H9 (cell line): ENCODE measurements around the gene FBXL13. TPM values are rescaled to one million over a fixed set of nuclear protein-coding genes. Genes with fewer than 3 reads are reported as not detected.
"Not testable (repeated sequence)": the region's sequence is repeated elsewhere in the genome, so short reads cannot be mapped to it uniquely, and the experiment has no call there.

ENCODE experiments used
- DNase-seq: peaks from one replicate; pipeline ENCODE4 v3.0.0-alpha.2; 2017
- H2AFZ ChIP-seq: one replicate; pipeline ENCODE4 v1.6.1; 2013; ENCODE audit warnings: mild to moderate bottlenecking, low read length, control low read depth, moderate library complexity
- H2AK5ac ChIP-seq: 2 replicates; pipeline ENCODE4 v1.6.1; 2013; ENCODE audit warnings: low read length, control low read depth, mixed read lengths; ENCODE audit not compliant: insufficient read length
- H2BK120ac ChIP-seq: one replicate; pipeline ENCODE4 v1.6.1; 2013; ENCODE audit warnings: low read depth, mild to moderate bottlenecking, low read length, control low read depth, inconsistent platforms; ENCODE audit not compliant: poor library complexity, severe bottlenecking
- H2BK12ac ChIP-seq: 2 replicates; pipeline ENCODE4 v1.6.1; 2013; ENCODE audit warnings: low read length, control low read depth, mixed read lengths, low read depth; ENCODE audit not compliant: insufficient read length
- H2BK15ac ChIP-seq: 2 replicates; pipeline ENCODE4 v1.6.1; 2013; ENCODE audit warnings: low read depth, low read length, control low read depth
- H2BK20ac ChIP-seq: one replicate; pipeline ENCODE4 v1.6.1; 2013; ENCODE audit warnings: low read depth, mild to moderate bottlenecking, low read length, control low read depth, inconsistent platforms; ENCODE audit not compliant: poor library complexity, severe bottlenecking
- H2BK5ac ChIP-seq: 2 replicates; pipeline ENCODE4 v1.6.1; 2013; ENCODE audit warnings: low read length, control low read depth, mixed read lengths; ENCODE audit not compliant: insufficient read length
- H3K14ac ChIP-seq: 2 replicates; pipeline ENCODE4 v1.6.1; 2013; ENCODE audit warnings: low read length, control low read depth; ENCODE audit not compliant: insufficient read depth
- H3K18ac ChIP-seq: 2 replicates; pipeline ENCODE4 v1.6.1; 2013; ENCODE audit warnings: low read depth, mild to moderate bottlenecking, mixed read lengths, low read length, control low read depth; ENCODE audit not compliant: insufficient read length
- H3K23ac ChIP-seq: 2 replicates; pipeline ENCODE4 v1.6.1; 2013; ENCODE audit warnings: low read length, control low read depth, mixed read lengths, low read depth; ENCODE audit not compliant: insufficient read length
- H3K23me2 ChIP-seq: 2 replicates; pipeline ENCODE4 v1.6.1; 2013; ENCODE audit warnings: low read depth, mild to moderate bottlenecking, mixed read lengths, low read length, control low read depth; ENCODE audit not compliant: insufficient read length, poor library complexity, severe bottlenecking
- H3K27ac ChIP-seq: 2 replicates; pipeline ENCODE4 v1.5.1; 2013; ENCODE audit warnings: low read length, control low read depth, mixed read lengths, low read depth; ENCODE audit not compliant: insufficient read length
- H3K27me3 ChIP-seq: 2 replicates; pipeline ENCODE4 v1.6.1; 2013; ENCODE audit warnings: low read length, control low read depth, inconsistent platforms; ENCODE audit not compliant: insufficient read depth
- H3K4ac ChIP-seq: 2 replicates; pipeline ENCODE4 v1.6.1; 2013; ENCODE audit warnings: low read depth, mild to moderate bottlenecking, control low read depth, inconsistent platforms, low read length, moderate library complexity
- H3K4me1 ChIP-seq: 2 replicates; pipeline ENCODE4 v1.6.1; 2013; ENCODE audit warnings: low read length, control low read depth, inconsistent platforms; ENCODE audit not compliant: insufficient read depth
- H3K4me2 ChIP-seq: 2 replicates; pipeline ENCODE4 v1.6.1; 2013; ENCODE audit warnings: low read length, control low read depth, mixed read lengths; ENCODE audit not compliant: insufficient read length, insufficient read depth
- H3K56ac ChIP-seq: 2 replicates; pipeline ENCODE4 v1.6.1; 2013; ENCODE audit warnings: low read depth, mild to moderate bottlenecking, mixed read lengths, low read length, control low read depth; ENCODE audit not compliant: insufficient read length
- H3K79me1 ChIP-seq: 2 replicates; pipeline ENCODE4 v1.6.1; 2013; ENCODE audit warnings: low read depth, mild to moderate bottlenecking, moderate library complexity, low read length, control low read depth, inconsistent platforms; ENCODE audit not compliant: insufficient read depth, poor library complexity, severe bottlenecking
- H3K79me2 ChIP-seq: 2 replicates; pipeline ENCODE4 v1.6.1; 2013; ENCODE audit warnings: low read length, control low read depth, inconsistent platforms; ENCODE audit not compliant: insufficient read depth
- H3K9ac ChIP-seq: 2 replicates; pipeline ENCODE4 v1.6.1; 2013; ENCODE audit warnings: low read length, control low read depth, mixed read lengths; ENCODE audit not compliant: insufficient read length; ENCODE audit errors: extremely low read depth
- H3K9me3 ChIP-seq: one replicate; pipeline ENCODE4 v1.6.1; 2013; ENCODE audit warnings: low read depth, low read length, inconsistent platforms; ENCODE audit not compliant: control insufficient read depth
- H3T11ph ChIP-seq: one replicate; pipeline ENCODE4 v1.6.1; 2013; ENCODE audit warnings: mild to moderate bottlenecking, low read length, control low read depth, inconsistent platforms
- H4K20me1 ChIP-seq: one replicate; pipeline ENCODE4 v1.6.1; 2013; ENCODE audit not compliant: control insufficient read depth, insufficient read length, insufficient read depth
- H4K5ac ChIP-seq: 2 replicates; pipeline ENCODE4 v1.6.1; 2013; ENCODE audit warnings: low read depth, mild to moderate bottlenecking, mixed read lengths, low read length, control low read depth; ENCODE audit not compliant: insufficient read length
- H4K8ac ChIP-seq: replicated peaks from 2 replicates; pipeline ENCODE4 v1.6.1; 2013; ENCODE audit warnings: low read length, control low read depth, mixed read lengths, low read depth; ENCODE audit not compliant: insufficient read length
- H4K91ac ChIP-seq: 2 replicates; pipeline ENCODE4 v1.6.1; 2013; ENCODE audit warnings: low read depth, mild to moderate bottlenecking, moderate library complexity, mixed read lengths, low read length, control low read depth; ENCODE audit not compliant: insufficient read length
- H3K27ac Mint-ChIP-seq, 3 experiments: 2 replicates in 2 of 3; 3 replicates in 1 of 3; pipeline ENCODE4 v1.8.0; 2020 to 2021; ENCODE audit warnings: mixed read lengths in 3 of 3, mild to moderate bottlenecking in 1 of 3, moderate library complexity in 1 of 3
- H3K27me3 Mint-ChIP-seq: 2 replicates; pipeline ENCODE4 v1.8.0; 2021; ENCODE audit warnings: low read depth, mild to moderate bottlenecking, moderate library complexity, mixed read lengths
- H3K36me3 Mint-ChIP-seq, 3 experiments: 2 replicates in 2 of 3; 3 replicates in 1 of 3; pipeline ENCODE4 v1.8.0; 2020 to 2021; ENCODE audit warnings: low read depth in 3 of 3, mixed read lengths in 3 of 3; ENCODE audit not compliant: insufficient read depth in 1 of 3
- H3K4me1 Mint-ChIP-seq, 2 experiments: 2 replicates each; pipeline ENCODE4 v1.8.0; 2020; ENCODE audit warnings: mixed read lengths in 2 of 2
- H3K4me3 Mint-ChIP-seq, 2 experiments: 2 replicates in 1 of 2; 3 replicates in 1 of 2; pipeline ENCODE4 v1.8.0; 2020 to 2021; ENCODE audit warnings: mild to moderate bottlenecking in 2 of 2, mixed read lengths in 2 of 2, moderate library complexity in 1 of 2
- H3K9me3 Mint-ChIP-seq, 2 experiments: 2 replicates in 1 of 2; 3 replicates in 1 of 2; pipeline ENCODE4 v1.8.0; 2020; ENCODE audit warnings: mild to moderate bottlenecking in 2 of 2, mixed read lengths in 2 of 2, moderate library complexity in 1 of 2
- WGBS: extraction: QIAGEN DNeasy Blood & Tissue Kit; methylation state at CpG from one replicate; pipeline ENCODE4 v1.1.7; 2013; ENCODE audit warnings: missing lambda C conversion rate, low lambda C conversion rate, mixed read lengths; ENCODE audit not compliant: insufficient read length; ENCODE audit errors: extremely low coverage; 5-methylcytosine and 5-hydroxymethylcytosine counted together
- total RNA-seq: library from RNA; stranded (reverse); gene quantifications from 2 replicates; pipeline ENCODE4 v1.2.1, GENCODE V29; 2021
- TF ChIP-seq, protein P1 (sequence below): fragments of 200-600 bp; sonication (generic); conservative IDR thresholded peaks from 3 replicates; pipeline ENCODE4 v1.8.0; 2021; ENCODE audit warnings: antibody characterized with exemption, mild to moderate bottlenecking

Gene FBXL13
- total RNA-seq, 1 experiment from 2014 or later = 4.4 TPM

DNA sequence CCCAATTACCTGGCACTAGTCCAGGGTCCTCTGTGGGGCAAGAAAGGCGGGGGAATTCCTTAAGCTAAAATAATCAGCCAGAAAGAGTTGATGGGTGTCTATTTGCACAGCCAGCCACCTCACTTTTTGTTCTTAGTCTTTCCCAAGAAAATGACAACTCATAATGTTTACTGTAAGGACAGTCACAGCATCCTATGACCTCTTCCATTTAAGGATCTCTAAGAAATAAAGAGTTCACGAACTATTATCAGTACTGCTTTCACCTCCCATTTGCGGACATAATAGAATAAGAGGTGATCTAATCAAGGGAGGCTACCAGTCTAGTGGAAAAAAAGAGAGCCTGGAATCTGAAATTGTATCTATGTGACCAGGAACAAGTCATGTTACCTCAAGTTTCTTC is 234.2 kb downstream of the FBXL13 start:
- H2BK5ac ChIP-seq = no peak overlapping the region
- H4K8ac ChIP-seq = no peak overlapping the region
- no peak overlapping the region for H2BK20ac ChIP-seq
- H2BK120ac ChIP-seq = no peak overlapping the region
- no peaks in the 10 kb centered on the region for H4K20me1 ChIP-seq
- H3K79me1 ChIP-seq = no peaks in the 10 kb centered on the region
- no peak overlapping the region for H3K14ac ChIP-seq
- no peak for DNase-seq
- H3K4me1 ChIP-seq = no peaks in the 10 kb centered on the region
- no peak overlapping the region for H4K91ac ChIP-seq
- no peak overlapping the region for H2AFZ ChIP-seq
- Mint-ChIP-seq H3K4me3 (no peak overlapping the region), H3K4me1 (no peaks in the 10 kb centered on the region), H3K9me3 (no peaks in the 10 kb centered on the region), H3K27me3 (no peaks in the 10 kb centered on the region), H3K27ac (no peak overlapping the region), H3K36me3 (no peaks in the 10 kb centered on the region)
- no peak overlapping the region for H3T11ph ChIP-seq
- no peak overlapping the region for H2AK5ac ChIP-seq
- no peak overlapping the region for H2BK15ac ChIP-seq
- H3K23ac ChIP-seq = no peak overlapping the region
- no peak overlapping the region for H3K18ac ChIP-seq
- H3K27ac ChIP-seq = no peak overlapping the region
- H3K79me2 ChIP-seq = no peaks in the 10 kb centered on the region
- TF ChIP-seq, protein P1, sequence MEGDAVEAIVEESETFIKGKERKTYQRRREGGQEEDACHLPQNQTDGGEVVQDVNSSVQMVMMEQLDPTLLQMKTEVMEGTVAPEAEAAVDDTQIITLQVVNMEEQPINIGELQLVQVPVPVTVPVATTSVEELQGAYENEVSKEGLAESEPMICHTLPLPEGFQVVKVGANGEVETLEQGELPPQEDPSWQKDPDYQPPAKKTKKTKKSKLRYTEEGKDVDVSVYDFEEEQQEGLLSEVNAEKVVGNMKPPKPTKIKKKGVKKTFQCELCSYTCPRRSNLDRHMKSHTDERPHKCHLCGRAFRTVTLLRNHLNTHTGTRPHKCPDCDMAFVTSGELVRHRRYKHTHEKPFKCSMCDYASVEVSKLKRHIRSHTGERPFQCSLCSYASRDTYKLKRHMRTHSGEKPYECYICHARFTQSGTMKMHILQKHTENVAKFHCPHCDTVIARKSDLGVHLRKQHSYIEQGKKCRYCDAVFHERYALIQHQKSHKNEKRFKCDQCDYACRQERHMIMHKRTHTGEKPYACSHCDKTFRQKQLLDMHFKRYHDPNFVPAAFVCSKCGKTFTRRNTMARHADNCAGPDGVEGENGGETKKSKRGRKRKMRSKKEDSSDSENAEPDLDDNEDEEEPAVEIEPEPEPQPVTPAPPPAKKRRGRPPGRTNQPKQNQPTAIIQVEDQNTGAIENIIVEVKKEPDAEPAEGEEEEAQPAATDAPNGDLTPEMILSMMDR = no peak
- no peak overlapping the region for H4K5ac ChIP-seq
- no peak overlapping the region for H3K9ac ChIP-seq
- no peak overlapping the region for H3K56ac ChIP-seq
- WGBS = no CpG with 5 or more reads among the region's 3 CpGs
- no peak overlapping the region for H3K4ac ChIP-seq
- H3K23me2 ChIP-seq = no peaks in the 10 kb centered on the region
- H3K4me2 ChIP-seq = no peak overlapping the region
- no peaks in the 10 kb centered on the region for H3K27me3 ChIP-seq
- H3K9me3 ChIP-seq = no peaks in the 10 kb centered on the region
- no peak overlapping the region for H2BK12ac ChIP-seq

DNA sequence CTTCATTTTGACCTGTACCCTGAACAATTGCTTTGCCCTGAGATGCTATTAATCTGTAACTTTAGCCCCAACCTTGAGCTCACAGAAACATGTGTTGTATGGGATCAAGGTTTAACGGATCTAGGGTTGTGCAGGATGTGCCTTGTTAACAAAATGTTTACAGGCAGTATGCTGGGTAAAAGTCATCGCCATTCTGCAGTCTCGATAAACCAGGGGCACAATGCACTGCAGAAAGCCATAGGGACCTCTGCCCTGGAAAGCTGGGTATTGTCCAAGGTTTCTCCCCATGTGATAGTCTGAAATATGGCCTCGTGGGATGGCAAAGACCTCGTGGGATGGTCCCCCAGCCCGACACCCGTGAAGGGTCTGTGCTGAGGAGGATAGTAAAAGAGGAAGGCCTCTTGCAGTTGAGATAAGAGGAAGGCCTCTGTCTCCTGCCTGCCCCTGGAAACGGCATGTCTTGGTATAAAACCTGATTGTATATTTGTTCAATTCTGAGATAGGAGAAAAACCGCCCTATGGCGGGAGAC is 236.0 kb downstream of the FBXL13 start:
- not testable (repeated sequence) for H3K23me2 ChIP-seq, H3K9me3 Mint-ChIP-seq, H3K9me3 ChIP-seq, H3K23ac ChIP-seq, H2BK20ac ChIP-seq, H4K20me1 ChIP-seq, H3K27me3 ChIP-seq, H3K4me3 Mint-ChIP-seq, H3K27ac Mint-ChIP-seq, H2BK5ac ChIP-seq, H3K4me2 ChIP-seq, H4K91ac ChIP-seq, H2BK12ac ChIP-seq, H3K9ac ChIP-seq, H4K8ac ChIP-seq, H3K14ac ChIP-seq, H3K4ac ChIP-seq, H3K27me3 Mint-ChIP-seq, H2AK5ac ChIP-seq, H3K36me3 Mint-ChIP-seq, H3K79me2 ChIP-seq, H3K79me1 ChIP-seq, DNase-seq, H3T11ph ChIP-seq, H4K5ac ChIP-seq, H3K4me1 Mint-ChIP-seq, H2BK120ac ChIP-seq, H2AFZ ChIP-seq, H3K18ac ChIP-seq, H3K27ac ChIP-seq, H3K56ac ChIP-seq, H2BK15ac ChIP-seq, H3K4me1 ChIP-seq
- no CpG with 5 or more reads among the region's 10 CpGs for WGBS
